ENCODE data around the gene OSGEPL1.
"Not testable (repeated sequence)": the region's sequence is repeated elsewhere in the genome, so short reads cannot be mapped to it uniquely, and the experiment has no call there.

OSGEPL1 gene

GRCh38 chr2:189729430-189729829 lies 33.2 kb downstream of the OSGEPL1 start:
- DNase-seq: no peak

GRCh38 chr2:189726849-189727248 lies 35.7 kb downstream of the OSGEPL1 start:
- DNase-seq: no peak

DNA sequence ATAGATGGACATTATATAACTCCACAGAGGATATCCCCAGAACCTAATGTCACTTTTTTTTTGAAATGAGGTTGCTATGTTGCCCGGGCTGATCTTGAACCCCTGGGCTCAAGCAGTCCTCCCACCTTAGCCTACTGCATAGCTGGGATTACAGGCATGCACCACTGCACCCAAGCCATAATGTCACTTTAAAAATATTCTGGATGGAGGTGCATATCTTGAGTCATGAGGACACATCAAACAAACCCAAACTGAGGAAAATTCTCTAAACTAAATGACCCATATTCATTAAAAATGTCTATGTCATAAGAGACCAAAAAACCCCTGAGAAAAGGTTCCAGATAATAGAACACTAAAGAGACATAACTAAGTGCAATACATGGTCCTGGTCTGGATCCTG lies 36.3 kb downstream of the OSGEPL1 start:
- DNase-seq: no peak

GRCh38 chr2:189723192-189723591 lies 39.4 kb downstream of the OSGEPL1 start:
- DNase-seq: no peak

GRCh38 chr2:189719571-189719970 lies 43.0 kb downstream of the OSGEPL1 start:
- DNase-seq: no peak

DNA sequence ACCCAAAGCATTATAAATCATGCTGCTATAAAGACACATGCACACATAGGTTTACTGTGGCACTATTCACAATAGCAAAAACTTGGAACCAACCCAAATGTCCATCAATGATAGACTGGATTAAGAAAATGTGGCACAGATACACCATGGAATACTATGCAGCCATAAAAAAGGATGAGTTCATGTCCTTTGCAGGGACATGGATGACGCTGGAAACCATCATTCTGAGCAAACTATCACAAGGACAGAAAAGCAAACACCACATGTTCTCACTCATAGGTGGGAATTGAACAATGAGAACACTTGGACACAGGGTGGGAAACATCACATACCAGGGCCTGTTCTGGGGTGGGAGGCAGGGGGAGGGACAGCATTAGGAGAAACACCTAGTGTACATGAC lies 45.0 kb downstream of the OSGEPL1 start:
- not testable (repeated sequence) for DNase-seq

- no peak for DNase-seq
Observed at GRCh38 chr2:189709501-189710221, 52.9 kb downstream of the OSGEPL1 start.

DNA sequence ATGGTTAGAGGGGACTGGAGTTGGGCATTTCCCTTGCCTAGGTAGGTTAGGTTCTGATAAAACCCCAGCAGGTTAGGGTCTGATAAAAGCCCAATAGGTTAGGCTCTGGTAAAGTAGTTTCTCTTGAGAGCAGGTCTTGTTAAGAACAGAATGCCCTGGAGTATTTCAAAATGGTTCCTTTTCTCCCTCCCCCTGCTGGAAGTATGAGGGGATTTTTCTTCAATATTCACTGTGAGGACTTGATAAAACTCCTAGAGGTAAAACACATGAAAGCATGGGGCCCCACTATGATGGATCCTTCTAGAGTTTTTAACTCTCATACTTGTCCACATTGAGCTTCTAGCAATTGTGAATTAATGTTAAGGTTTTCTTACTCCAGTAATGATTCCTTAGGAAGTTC lies 60.5 kb downstream of the OSGEPL1 start:
- DNase-seq: no peak

- no peak for DNase-seq
Observed at GRCh38 chr2:189700681-189701080, 61.9 kb downstream of the OSGEPL1 start.

- DNase-seq: no peak
Observed at GRCh38 chr2:189698020-189698887, 64.3 kb downstream of the OSGEPL1 start.

Measured in NCI-H187 treated with DMSO at 0.1 percent for 48 hours (cell line).